Subcutaneous abdominal adipose tissue (tissue), 5 donors: ENCODE results near the gene WDR35.

Experiments used
- H3K27ac ChIP-seq: one replicate; pipeline ENCODE4 v1.7.0; 2013; ENCODE audit warnings: low read depth, mild to moderate bottlenecking, inconsistent platforms, low read length, moderate library complexity
- H3K27me3 ChIP-seq, 5 donors: one replicate each; pipeline ENCODE4 v1.7.0; 2013; ENCODE audit warnings: low read length in 5 of 5, inconsistent platforms in 1 of 5; ENCODE audit not compliant: control insufficient read depth in 5 of 5, insufficient read depth in 4 of 5
- H3K36me3 ChIP-seq, 5 donors: one replicate each; pipeline ENCODE4 v1.7.0; 2013; ENCODE audit warnings: low read length in 5 of 5; ENCODE audit not compliant: control insufficient read depth in 5 of 5, insufficient read depth in 5 of 5
- H3K4me1 ChIP-seq, 5 donors: one replicate each; pipeline ENCODE4 v1.7.0; 2013; ENCODE audit warnings: low read length in 5 of 5, mild to moderate bottlenecking in 3 of 5, moderate library complexity in 1 of 5; ENCODE audit not compliant: control insufficient read depth in 5 of 5, insufficient read depth in 5 of 5
- H3K4me3 ChIP-seq, 5 donors: one replicate each; pipeline ENCODE4 v1.7.0; 2013; ENCODE audit warnings: low read length in 5 of 5, low read depth in 1 of 5
- H3K9ac ChIP-seq, 5 donors: one replicate each; pipeline ENCODE4 v1.7.0; 2013; ENCODE audit warnings: low read length in 5 of 5, mild to moderate bottlenecking in 4 of 5, moderate library complexity in 3 of 5
- H3K9me3 ChIP-seq, 5 donors: one replicate each; pipeline ENCODE4 v1.7.0; 2013; ENCODE audit warnings: low read length in 5 of 5; ENCODE audit not compliant: control insufficient read depth in 5 of 5
- donor health status: healthy.
- donor health status: healthy.
- donor health status: healthy.
- donor health status: healthy.
- donor health status: healthy.

The WDR35 gene

DNA sequence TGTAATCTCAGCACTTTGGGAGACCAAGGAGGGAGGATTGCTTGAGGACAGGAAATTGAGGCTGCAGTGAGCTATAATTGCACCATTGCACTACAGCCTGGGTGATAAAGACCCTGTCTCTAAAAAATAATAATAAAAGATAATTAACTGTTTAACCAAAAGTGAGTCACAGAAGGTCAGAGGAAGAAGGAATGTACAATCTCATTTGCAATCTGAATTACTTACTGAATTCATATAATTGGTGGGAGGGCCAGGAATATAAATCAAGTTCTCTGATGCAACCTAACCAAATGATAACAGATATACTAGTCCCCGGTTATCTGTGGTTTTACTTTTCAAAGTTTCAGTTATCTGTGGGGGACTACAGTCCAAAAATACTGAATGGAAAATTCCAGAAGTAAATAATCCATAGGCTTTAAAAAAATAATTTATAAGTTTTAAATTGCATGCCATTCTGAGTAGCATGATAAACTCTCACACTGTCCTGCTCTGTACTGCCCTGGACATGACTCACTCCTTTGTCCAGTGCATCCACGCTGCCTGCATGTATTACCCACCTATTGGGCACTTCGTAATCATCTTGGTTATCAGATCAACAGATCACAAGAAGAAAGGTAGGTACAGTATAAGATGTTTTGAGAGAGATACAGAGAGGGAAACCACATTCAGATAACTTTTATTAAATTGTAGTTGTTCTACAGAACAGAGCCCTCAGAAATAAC lies 35.3 kb upstream of the WDR35 start:
- peaks cover 0 to 2% (median 0%) of the 10 kb centered on the region in 5 donors for H3K9me3 ChIP-seq
- no peaks in the 10 kb centered on the region for H3K27me3 ChIP-seq
- no peak overlapping the region for H3K9ac ChIP-seq
- H3K4me3 ChIP-seq = no peak overlapping the region
- H3K4me1 ChIP-seq = peaks cover 0 to 9% (median 0%) of the 10 kb centered on the region in 5 donors
- peaks cover 9 to 23% (median 18%) of the 10 kb centered on the region in 5 donors for H3K36me3 ChIP-seq
- H3K27ac ChIP-seq = no peak overlapping the region

DNA sequence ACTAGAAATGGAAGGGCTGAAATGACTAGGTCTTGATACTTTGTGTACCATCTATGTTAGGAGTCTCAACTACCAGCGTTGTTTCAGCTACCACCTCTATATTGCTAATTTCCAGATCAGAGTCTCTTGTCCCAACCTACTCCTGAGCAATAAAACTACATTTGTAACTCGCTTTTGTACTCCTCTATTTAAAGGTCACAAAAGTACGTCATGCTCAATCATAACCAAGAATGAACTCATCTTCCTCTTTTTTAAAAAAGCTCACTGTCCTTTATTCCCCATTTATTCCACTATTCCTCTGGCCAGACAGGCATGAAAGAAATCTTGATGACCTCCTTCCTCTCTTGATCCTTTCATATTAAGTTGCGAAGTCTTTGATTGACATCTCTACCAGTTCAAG lies 33.8 kb upstream of the WDR35 start:
- Histone ChIP-seq H3K36me3 (peaks cover 4 to 14% (median 8%) of the 10 kb centered on the region in 5 donors), H3K4me1 (peaks cover 0 to 16% (median 6%) of the 10 kb centered on the region in 5 donors), H3K27ac (no peak overlapping the region), H3K4me3 (no peak overlapping the region), H3K27me3 (no peaks in the 10 kb centered on the region), H3K9me3 (no peaks in the 10 kb centered on the region), H3K9ac (no peak overlapping the region)

DNA sequence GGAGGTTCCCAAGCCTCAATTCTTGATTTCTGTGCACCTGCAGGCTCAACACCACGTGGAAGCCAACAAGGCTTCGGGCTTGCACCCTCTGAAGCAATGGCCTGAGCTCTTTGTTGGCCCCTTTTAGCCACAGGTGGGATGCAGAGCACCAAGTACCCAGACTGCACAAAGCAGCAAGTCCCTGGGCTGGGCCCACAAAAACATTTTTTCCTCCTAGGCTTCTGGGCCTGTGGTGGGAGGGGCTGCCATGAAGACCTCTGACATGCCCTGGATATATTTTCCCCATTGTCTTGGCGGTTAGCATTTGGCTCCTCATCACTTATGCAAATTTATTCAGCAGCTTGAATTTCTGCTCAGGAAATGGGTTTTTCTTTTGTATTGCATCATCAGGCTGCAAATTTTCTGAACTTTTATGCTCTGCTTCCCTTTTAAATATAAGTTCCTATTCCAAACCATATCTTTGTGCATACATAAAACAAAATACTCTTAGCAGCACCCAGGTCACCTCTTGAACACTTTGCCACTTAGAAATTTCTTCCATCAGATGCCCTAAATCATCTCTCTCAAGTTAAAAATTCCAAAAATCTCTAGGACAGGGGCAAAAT lies 31.6 kb upstream of the WDR35 start:
- no peak overlapping the region for H3K27ac ChIP-seq
- peaks cover 0 to 8% (median 4%) of the 10 kb centered on the region in 5 donors for H3K4me1 ChIP-seq
- H3K9me3 ChIP-seq = no peaks in the 10 kb centered on the region
- H3K27me3 ChIP-seq = no peaks in the 10 kb centered on the region
- H3K9ac ChIP-seq = no peak overlapping the region
- no peak overlapping the region for H3K4me3 ChIP-seq
- no peaks in the 10 kb centered on the region for H3K36me3 ChIP-seq

DNA sequence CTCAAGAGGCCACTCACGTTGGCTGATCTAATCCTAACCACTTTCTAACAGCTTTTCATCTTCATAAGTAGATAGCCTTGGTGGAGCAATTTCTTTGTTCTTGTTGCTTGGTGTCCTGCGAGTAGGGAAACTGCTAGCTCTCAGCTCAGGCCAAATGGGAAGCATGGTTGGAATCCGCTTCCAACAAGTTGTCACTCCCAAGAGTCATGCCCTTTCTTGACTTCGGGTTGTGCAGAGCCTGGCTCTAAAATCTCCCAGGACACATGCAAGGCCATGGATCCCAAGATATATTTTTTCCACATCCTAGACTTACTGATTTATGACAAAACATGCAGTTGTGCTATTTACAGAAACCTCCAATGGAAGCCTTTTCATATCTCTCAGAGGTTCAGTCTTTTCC lies 29.8 kb upstream of the WDR35 start:
- Histone ChIP-seq H3K9me3 (peaks cover 0 to 2% (median under 1%) of the 10 kb centered on the region in 5 donors), H3K4me1 (peaks cover 0 to 8% (median 4%) of the 10 kb centered on the region in 5 donors), H3K4me3 (no peak overlapping the region), H3K27me3 (no peaks in the 10 kb centered on the region), H3K27ac (no peak overlapping the region), H3K9ac (no peak overlapping the region), H3K36me3 (no peaks in the 10 kb centered on the region)

DNA sequence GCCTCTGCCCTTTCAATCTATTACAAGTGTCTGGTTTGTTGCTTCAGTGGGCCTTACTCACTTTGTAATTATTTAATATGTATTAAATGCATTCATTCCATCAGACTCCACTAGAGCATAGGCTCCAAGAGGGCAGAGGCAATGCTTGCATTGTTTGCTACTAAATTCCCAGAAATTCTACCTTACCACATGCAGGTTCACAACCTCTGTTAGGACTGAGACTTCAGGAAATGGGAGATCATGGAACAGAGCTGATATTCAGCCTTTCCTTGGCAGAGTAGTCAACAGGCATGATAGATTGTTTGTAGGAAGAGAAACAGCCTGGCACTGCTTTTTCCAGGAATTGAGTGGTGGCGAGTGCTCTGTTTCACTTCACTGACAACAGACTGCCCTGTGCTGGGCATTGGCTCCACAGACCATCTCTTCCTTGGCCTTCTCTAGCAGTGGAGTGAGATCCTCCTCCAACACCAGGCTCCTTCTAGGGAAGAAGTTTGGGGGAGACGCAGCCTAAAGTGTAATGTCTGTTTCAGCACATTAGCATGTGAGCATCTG lies 28.8 kb upstream of the WDR35 start:
- no peaks in the 10 kb centered on the region for H3K36me3 ChIP-seq
- peaks cover 0 to 4% (median 3%) of the 10 kb centered on the region in 5 donors for H3K9me3 ChIP-seq
- H3K4me3 ChIP-seq = no peak overlapping the region
- no peak overlapping the region for H3K9ac ChIP-seq
- H3K4me1 ChIP-seq = peaks cover 0 to 8% (median 4%) of the 10 kb centered on the region in 5 donors
- no peaks in the 10 kb centered on the region for H3K27me3 ChIP-seq
- H3K27ac ChIP-seq = no peak overlapping the region

DNA sequence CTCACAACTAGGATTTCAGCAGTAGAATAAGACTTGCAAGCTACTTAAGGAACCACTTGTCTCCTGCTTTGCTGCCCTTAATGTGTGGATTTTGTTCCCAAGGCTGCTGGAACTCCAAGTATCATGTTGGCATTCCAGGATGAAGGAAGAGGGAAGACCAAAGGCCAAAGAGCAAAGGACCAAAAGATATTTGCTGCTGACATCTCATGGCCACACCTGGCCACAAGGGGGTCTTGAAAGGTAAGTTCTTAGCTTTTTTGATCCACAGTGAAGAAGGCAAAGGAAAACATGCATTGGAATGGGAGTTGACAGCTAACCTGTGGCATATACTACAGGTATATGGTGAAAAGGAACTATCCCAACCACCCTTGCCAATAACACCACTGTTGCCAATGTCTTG lies 26.4 kb upstream of the WDR35 start:
- peaks cover 4 to 8% (median 5%) of the 10 kb centered on the region in 5 donors for H3K27me3 ChIP-seq
- H3K27ac ChIP-seq = no peak overlapping the region
- no peaks in the 10 kb centered on the region for H3K36me3 ChIP-seq
- no peak overlapping the region for H3K4me3 ChIP-seq
- no peak overlapping the region for H3K9ac ChIP-seq
- peaks cover 0 to 4% (median 3%) of the 10 kb centered on the region in 5 donors for H3K9me3 ChIP-seq
- peaks cover 0 to 22% (median 17%) of the 10 kb centered on the region in 5 donors for H3K4me1 ChIP-seq

DNA sequence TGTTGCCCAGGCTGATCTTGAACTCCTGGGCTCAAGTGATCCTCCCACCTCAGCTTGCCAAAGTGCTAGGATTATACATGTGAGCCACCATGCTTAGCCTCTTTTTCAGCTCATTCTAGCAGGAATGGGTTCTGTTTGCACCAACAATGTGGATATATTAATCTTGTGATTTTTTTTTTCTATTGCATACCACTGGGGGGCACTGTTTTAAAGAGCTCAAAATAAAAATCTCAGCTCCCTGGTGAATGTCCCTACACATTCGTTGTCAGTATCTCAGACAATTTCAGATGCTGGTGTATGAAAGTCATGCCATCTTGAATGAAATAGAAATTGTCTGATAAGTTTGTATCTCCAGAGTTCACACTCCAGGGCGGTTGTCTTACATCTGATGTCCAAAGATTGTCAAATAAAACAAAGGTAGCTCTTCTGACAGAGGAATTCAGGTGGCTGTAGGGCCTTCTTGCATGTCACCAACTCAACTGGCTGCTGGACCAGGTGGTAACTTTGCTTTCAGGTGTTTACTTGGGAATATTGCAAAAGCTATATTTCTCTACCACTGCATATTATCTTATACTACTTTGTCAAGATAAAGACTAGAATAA lies 25.7 kb upstream of the WDR35 start:
- H3K9me3 ChIP-seq = peaks cover 0 to 4% (median 3%) of the 10 kb centered on the region in 5 donors
- H3K36me3 ChIP-seq = no peaks in the 10 kb centered on the region
- H3K27ac ChIP-seq = no peak overlapping the region
- H3K27me3 ChIP-seq = peaks cover 4 to 10% (median 5%) of the 10 kb centered on the region in 5 donors
- H3K9ac ChIP-seq = no peak overlapping the region
- H3K4me3 ChIP-seq = no peak overlapping the region
- peaks cover 0 to 22% (median 17%) of the 10 kb centered on the region in 5 donors for H3K4me1 ChIP-seq

DNA sequence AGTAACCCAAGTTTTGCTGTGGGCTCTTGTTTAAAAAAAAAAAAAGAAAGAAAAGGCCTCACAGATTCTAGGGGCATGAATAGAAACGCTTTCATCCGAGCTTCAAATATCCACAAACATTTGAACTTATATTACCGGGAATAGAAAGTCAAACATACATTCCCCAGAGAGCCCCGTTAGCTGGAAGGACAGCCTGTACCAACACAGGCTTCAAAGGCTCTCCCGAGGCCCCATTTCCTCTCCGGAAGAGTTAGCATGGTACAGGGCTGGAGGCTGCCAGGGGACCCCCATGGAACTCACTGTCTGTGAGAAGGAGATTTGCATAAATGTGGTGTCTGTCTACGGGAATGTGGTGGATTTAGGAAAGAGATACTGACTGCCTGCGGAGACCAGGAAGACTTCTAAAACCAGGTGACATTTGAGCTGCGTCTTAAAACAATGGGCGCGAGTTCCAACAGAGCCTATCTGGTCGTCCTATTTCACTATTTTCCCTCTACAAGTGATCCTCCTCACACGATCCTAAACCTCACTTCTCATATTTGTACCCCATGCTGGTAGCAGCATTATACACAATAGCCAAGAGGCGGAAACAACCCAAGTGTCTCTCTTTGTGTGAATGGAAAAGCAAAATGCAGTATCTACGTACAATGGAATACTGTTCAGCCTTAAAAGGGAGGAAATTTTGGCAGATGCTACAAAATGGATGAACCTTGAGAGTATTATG lies 23.4 kb upstream of the WDR35 start:
- no peak overlapping the region for H3K27ac ChIP-seq
- H3K9ac ChIP-seq = peak overlapping the region; percentile 26 to 81 (median 62)
- peak overlapping the region; percentile 48 to 72 (median 66) for H3K4me3 ChIP-seq

DNA sequence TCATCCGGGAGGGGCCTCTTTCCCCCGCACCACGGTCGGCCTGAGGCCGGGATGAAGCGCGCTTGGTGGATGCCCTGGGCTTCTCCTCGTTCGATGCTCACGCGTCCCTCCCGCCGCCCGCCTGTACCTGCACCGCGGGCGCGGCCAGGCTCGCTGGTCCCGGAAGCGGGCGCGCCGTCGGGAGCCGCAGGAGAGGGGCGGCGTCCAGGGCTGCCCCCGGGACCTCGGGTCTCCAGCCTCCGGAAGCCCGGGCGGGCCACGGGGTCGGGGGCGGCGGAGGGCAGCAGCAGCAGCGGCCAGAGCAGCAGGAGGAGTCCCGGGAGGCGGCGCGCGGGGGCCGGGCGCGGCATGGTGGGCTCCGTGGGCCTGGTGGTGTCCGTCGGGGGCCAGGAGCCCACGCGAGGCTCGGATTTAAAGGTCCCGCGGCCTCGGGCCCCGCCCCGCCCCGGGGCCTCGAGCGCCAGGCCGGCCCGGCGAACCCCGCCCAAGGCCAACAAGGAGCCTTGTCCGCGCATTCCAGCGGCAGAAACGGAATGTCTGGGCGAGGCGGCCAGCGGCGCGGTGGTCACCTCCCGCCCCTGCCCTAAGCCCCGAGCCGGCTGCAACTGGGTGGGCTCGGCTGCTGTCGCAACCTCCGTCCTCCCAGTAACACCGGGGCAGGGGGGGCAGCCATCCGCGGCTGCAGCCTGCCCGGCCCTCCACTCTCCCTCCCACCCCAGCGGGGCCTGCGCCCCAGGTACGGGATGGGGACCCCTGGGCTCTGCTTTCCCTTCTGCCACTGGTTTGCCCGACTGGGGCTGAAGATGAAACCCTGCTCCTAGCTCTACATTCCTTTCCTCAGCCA lies 22.6 kb upstream of the WDR35 start, which contains the start of gene MATN3:
Gene MATN3 (minus strand): TSS at position 387 of the 844 bp plus-strand sequence. CDS start 37 bp downstream, at position 350.
- Histone ChIP-seq H3K36me3 (no peaks in the 10 kb centered on the region), H3K4me1 (peaks cover 0 to 16% (median 13%) of the 10 kb centered on the region in 5 donors), H3K4me3 (peak within 1 kb of the TSS; percentile 48 to 72 (median 66)), H3K9ac (peak within 1 kb of the TSS; percentile 26 to 81 (median 62)), H3K27ac (no peak within 1 kb of the TSS), H3K27me3 (peaks cover 4 to 16% (median 5%) of the 10 kb centered on the region in 5 donors), H3K9me3 (peaks cover 0 to 4% (median 3%) of the 10 kb centered on the region in 5 donors)

More for the DNA sequence above, 23.4 kb upstream of the WDR35 start:
- Histone ChIP-seq H3K27me3 (peaks cover 4 to 13% (median 5%) of the 10 kb centered on the region in 5 donors), H3K9me3 (peaks cover 0 to 4% (median 3%) of the 10 kb centered on the region in 5 donors), H3K4me1 (peaks cover 0 to 16% (median 13%) of the 10 kb centered on the region in 5 donors), H3K36me3 (no peaks in the 10 kb centered on the region)
